ENCODE measurements around the gene NRP2.

NRP2 gene, protein sequence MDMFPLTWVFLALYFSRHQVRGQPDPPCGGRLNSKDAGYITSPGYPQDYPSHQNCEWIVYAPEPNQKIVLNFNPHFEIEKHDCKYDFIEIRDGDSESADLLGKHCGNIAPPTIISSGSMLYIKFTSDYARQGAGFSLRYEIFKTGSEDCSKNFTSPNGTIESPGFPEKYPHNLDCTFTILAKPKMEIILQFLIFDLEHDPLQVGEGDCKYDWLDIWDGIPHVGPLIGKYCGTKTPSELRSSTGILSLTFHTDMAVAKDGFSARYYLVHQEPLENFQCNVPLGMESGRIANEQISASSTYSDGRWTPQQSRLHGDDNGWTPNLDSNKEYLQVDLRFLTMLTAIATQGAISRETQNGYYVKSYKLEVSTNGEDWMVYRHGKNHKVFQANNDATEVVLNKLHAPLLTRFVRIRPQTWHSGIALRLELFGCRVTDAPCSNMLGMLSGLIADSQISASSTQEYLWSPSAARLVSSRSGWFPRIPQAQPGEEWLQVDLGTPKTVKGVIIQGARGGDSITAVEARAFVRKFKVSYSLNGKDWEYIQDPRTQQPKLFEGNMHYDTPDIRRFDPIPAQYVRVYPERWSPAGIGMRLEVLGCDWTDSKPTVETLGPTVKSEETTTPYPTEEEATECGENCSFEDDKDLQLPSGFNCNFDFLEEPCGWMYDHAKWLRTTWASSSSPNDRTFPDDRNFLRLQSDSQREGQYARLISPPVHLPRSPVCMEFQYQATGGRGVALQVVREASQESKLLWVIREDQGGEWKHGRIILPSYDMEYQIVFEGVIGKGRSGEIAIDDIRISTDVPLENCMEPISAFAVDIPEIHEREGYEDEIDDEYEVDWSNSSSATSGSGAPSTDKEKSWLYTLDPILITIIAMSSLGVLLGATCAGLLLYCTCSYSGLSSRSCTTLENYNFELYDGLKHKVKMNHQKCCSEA

DNA sequence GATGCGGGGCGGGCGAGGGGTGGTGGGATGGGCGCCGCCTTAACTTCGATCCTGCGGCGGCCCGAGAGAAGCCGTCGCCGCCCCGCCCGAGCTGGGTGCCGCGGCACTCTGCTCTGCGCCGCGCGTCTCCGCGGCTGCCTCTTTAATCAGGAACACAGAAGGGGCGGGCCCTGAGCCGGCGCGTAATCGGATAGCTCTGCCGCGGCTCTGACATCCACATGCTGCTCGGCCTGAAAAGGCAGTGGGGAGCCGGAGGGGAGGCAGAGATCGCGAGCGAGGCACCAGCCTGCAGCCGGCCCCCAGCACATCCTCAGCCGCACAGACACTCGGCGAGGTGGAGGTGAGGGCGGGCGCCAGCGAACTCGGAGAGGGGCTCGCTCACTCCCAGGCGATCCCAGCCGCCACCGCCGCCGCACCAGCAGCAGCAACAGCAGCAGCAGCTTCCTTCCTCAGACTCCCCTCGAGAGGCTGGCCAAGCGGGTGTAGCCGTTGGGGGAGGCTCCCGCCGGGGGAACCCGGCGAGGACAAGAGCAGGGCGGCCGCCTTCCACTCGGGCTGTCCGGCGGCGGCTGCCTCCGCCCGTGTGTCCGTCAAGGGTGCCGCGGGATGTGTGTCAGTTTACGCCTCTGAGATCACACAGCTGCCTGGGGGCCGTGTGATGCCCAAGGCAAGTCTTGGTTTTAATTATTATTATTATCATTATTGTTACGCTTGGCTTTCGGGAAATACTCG lies at the start of gene NRP2:
Gene NRP2 (plus strand): TSS at position 263 of the 732 bp plus-strand sequence. CDS start 790 bp downstream, outside the sequence.
- DNase-seq: peak; percentile 28

DNA sequence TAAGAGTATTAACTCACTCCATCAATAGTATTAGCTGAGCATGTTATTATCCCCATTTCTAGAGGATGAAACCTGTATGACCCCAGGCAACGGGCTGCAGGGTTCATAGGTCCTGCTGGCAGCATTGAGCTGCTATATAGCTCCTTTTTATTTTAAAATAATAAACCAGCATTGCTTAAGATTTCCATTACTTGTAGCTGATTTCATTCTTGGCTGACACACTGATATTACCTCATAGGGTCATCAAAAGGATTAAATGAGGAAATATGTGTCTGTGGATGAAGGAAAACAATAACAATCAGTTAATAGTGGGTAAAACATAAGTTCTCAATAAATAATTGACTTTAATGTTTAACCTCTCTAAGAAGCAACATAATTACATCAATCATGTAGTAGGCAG lies 48.3 kb upstream of the NRP2 start:
- no peak for DNase-seq

DNA sequence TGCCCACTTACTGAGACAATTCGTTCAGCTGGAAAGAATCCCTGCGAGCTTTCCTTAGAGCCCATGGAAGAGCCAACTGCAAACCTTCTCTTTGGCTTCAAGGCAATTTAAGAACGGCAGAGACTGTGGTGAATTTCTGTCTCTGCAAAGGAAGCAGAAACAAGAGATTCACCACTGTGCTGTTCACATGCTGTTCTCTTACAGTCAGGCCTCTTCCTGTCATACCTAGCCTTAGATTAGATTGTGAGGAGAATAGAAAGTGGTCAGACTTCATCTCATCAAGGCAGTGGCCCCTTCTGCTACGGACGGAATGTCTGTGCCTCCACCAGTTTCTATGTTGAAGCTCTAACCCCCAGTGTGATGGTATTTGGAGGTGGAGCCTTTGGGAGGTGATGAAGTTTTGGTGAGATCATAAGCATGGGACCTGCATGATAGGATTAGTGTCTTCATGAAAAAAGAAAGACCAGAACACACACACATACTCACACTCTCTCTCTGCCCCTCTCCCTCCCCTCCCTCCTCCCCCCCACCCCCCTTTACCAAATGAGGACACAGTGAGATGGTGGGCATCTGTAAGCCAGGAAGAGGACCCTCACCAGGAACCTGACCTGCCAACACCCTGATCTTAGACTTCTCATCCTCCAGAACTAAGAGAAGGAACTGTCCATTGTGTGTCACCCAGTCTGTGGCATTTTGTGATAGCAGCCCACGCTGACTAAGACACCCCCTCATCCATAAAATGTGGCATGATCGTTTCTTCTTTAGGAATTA lies 45.6 kb upstream of the NRP2 start:
- no peak for DNase-seq

DNA sequence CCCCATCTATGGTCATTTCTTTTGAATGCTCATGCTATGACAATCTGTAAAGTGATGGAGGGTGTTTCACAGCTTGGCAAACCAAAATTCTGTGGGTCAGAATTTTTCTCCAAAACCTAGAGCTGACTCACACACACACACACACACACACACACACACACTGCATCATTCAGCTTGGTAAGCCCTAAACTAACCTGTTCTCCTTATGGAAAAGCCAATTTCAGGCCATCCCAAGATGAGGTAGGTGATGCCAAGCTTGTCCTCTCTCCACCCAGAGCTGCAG lies 45.0 kb upstream of the NRP2 start:
- no peak for DNase-seq

DNA sequence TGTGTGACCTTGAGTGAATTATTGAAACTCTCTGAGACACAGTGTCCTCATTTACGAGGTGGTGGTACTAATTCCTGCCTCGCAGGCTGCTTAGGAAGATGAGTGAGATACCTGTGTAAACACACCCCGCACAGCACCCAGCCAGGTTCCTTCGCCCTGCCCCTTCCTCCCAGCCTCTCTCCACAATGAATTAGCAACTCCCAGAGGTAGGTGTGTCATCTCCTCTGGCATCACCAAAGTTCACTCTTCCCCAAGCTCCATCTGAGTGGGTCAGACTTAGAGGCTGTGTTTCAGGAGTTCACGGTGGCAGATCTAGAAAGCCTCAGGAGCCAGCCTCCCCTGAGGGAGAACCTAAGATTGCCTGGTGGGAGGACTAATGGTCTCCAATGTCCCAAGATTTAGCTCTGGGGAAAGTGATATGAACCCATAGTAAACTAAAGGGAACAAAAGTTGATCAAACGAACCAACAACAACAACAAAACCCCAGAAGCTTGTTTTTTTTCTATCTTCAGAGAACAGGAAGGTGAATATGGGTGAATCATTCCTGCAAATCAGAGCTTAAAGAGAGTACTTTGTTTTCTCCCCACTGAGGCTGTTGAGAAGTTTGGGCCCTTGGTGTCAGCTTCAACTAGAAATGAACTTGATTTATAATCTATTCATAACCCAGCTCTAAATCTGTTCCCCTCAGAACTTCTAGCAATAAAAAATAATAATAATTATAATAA lies 44.4 kb upstream of the NRP2 start:
- DNase-seq: no peak

DNA sequence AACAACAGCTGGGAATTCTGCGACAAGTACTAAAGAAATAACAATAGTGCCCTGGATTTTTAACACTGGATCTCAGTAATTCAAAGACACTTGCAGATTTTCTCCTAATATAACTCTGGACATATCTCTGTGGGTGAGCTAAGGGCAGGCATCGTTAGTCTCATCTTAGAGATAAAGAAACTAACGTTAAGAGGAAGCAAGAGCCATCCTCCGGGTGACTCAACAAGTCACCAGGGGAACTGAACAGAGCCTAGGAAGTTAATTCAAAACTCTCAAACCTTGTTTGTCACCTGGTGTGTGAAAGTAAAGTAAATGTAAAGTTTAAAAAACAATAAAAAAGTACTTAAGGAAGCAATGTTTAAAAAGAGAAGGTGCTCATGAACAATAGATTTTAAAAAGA lies 41.6 kb upstream of the NRP2 start:
- DNase-seq: no peak

DNA sequence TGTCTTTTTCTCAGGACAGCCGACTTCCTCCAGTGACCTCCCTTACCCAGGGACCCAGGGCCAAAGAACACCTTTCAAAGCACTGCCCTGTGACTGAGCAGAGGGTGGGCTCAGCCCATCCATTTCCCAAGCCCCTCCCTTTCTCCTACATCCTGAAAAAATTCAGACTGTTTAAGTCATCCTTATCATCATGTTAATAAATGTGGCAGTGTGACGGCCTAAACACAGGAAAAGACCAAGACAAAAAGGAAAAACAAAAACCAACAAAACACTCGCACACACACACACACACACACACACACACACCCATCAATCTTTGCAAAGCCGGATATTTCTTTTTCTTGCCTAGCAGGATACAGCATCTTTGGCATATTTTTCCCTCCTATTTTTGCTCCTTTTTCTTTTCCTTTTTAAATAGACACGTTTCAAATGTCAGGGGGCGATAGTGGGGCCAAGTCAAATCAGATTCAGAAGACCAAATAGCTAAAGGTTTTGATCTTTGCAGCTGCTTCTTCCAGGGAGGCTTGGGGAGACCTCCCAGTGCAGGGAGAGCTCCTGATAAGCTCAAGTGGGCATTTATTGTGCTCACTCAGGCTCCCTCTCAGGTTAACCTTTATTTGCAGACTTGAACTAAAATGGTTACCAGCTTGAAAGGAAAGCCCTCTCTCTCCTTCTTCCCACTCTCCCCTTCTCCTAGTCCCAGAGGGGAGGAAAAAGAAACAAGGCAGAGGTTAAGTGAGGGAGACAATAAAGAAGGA lies 39.5 kb upstream of the NRP2 start:
- DNase-seq: peak; percentile 10

DNA sequence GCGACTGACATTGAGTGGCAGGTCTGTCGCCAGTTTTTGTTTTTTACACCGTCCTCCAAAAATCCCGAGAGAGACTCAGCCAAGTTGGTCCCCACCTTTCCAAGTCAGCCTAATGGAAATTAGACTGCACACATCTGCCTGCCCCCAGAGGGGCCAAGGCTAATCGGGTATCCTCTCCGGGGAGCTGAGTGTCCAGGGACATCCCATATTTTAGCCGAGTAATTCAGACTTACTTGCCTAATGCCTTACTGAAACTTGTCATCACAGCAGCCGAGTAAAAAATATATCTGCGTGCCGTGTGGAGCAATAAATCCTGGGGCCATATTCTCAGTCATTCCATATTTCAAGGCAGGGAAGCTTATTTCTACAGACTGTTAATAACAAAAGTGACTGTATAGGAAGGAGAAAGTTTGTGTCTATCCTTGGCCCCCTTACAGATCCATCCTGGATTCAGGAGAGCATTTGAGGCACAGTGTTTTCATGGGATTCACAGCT lies 38.9 kb upstream of the NRP2 start:
- no peak for DNase-seq

DNA sequence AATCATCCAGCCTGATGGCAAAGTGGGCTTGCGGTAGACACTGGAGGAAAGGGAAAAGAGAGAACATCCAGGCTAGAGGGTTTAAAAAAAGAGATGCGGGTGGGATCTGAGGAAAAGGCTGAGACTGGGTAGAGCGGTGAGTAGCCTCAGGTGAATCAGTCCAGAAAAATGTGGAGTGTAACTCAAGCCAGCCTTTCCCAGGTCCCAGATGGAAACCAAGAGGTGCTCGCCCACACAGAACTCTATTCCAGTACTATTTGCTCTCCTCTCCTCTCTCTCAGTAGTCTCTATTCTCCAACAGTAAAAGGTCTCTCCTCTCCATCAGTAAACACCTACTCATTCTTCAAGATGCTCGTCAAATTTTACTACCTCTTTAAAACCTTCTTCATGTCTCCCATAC lies 38.3 kb upstream of the NRP2 start:
- no peak for DNase-seq

DNA sequence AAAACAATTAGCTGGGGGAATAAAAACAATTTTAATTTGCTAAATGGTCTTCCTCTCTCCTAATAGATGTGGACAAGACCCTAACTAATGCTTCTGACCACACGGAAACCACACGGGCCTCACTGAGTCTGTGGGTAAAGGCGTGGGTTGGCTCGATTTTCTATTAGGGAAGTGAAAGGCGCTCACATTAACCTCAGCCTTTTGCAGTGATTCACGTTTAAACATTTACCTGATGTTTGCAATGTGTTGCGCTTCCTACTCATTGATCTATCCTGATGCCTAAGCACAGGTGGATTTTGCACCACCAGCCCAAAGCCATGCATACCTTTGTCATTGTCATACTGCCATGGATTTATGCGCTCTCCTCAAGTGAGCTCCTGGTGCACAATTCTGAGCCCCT lies 35.6 kb upstream of the NRP2 start:
- DNase-seq: no peak

DNA sequence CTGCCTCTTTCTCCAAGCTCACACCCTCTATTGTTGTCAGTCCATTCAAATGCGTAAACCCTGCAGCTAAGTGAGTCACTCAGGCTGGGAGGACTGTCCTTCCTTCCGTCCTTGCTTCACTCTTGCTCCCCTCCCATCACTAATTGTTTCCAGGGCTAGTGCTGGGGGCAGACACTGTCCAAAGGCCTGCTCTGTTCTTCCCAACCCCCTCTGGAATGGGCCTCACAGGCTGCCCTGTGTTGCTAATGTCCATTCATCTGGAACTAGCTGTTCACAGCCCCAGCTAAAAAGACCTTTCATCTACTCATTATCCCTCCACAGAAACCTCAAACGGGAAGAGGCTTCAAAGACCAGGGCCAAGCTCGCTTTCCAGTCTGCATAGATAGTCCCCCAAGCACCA lies 31.9 kb upstream of the NRP2 start:
- no peak for DNase-seq

DNA sequence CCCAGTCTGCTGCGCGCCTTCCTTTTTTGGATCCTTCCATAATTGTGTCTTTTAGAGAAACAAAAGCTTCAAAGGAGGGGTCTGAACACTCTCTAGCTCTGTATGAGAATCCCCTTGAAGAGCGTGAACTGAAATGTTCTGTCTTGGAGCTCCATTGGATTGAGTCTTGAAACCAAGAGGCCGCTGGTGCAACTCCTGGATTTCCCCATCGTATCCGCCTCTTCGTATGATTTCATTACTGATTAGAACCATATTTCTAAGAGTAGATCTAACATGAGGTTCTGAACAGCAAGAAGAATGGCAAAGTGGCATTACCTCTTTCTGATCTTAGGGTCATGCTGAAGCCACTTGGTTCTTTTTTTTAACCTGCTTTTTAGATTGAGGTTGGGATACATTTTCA lies 31.4 kb upstream of the NRP2 start:
- DNase-seq: no peak

DNA sequence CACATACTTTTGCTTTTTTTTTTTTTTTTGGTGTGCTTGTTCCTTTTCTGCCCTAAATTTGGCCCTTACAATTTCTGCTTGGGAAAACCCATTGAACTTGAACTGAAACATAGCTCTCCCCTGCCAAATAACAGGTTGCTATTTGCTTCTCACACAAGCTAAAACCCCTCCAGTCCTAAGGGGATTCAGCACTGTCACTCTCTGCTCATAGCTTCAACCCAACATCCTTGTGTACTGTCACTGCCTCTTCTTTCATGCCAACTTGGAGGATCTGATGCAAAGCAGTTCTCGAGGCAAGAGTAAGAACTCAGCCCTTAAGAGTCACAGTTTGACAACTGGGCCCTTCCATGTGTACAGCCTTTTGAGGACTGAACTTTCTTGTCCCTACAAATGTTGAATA lies 30.6 kb upstream of the NRP2 start:
- no peak for DNase-seq

DNA sequence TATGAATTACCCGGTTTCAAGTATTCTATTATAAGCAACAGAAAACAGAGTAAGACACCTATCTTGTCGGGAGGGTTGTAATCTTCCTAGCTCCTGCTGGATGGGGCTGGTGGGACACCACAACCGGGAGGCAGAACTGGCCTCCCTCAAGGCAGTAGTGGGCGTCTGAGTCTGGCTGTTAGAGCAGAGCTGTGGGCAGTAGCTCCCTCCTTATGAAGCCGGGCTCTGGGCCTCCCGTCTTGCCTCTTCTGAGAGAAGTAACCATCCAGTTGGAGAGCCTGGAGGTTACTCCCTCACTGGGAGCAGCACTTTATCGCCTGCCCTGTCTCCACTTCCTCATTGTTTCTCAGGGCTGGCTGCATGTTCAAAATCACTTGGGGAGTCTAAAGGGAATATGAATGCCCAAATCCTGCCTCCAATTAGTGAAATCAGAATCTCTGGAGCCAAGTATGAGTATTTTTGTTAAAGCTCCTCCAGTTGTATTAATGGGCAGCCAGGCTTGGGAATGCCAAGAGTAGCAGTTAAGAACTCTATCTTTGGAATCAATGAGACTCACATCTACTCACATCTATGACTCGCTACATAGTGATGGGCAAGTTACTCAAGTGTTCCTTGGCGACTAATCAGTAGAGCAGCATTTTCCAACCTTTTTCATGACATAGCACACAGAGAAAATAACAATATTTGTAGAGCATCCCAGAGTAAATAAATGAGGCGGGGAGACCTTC lies 27.3 kb upstream of the NRP2 start:
- DNase-seq: no peak

DNA sequence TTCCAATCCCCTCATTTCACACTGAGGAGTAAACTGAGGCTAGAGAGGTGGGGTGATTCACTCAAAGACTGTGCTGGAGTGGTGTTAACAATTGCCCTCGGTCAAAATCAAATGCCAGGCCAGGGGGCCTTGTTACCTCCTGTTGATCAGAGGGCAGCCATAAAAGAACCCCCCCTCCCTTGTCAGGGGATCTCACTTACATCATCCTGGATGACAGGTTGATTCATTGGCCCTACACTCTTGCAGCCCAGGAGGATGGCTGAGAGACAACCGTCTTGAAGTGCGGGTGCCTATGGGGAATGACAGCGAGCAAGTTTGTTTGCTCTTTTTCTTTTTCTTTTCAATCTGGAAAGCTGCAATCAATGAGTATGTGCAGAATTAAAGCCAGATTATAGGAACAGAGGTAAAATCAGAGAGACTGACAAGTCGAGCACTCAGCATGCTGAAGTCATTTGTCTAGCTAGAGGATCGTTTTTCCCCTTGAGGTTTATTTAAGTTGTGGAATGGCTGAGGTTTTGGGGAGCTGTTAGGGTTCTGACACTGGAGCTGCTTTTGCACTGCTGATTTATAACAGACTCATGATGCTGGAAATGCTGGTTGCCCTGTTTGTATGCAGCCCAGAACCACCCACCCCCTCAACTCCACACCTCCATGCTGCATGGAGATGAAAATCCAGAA lies 26.4 kb upstream of the NRP2 start:
- no peak for DNase-seq

DNA sequence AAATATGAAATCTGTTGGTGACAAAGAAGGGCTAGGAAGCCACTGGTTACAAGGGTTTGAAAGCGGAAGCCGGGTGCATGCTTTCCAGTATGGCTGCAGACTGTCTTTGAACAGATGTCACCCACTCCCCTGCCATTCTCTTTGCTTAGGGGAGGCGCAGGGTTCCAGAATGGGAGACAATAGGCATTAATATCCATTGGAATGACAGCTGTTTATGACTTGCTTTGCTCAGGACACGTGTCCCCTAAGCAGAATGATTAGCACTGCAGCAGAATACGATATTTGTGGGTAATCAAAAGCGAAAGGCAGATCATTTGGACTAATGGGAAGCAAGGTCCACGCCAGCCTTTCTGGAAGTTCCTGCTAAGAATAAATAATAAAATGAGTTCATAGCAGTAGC lies 25.8 kb upstream of the NRP2 start:
- DNase-seq: no peak

DNA sequence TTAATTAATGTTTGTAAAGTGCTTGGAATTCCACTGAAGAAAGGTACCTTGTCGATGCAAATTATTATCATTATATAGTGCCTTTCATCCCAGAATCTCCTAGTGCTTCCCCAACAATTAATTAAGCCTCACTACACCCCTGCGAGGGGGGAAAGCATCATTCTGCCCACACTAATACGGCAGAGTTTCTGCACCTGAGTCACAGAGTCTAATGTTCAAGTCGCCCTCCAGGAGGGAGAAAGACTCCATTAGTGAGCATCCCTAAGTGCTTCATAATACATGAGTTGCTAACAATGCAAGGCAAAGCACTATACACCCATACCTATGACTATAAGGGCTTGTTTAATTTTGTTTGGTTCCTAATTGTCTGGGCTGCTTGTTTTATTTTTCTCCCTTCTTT lies 25.4 kb upstream of the NRP2 start:
- DNase-seq: no peak

DNA sequence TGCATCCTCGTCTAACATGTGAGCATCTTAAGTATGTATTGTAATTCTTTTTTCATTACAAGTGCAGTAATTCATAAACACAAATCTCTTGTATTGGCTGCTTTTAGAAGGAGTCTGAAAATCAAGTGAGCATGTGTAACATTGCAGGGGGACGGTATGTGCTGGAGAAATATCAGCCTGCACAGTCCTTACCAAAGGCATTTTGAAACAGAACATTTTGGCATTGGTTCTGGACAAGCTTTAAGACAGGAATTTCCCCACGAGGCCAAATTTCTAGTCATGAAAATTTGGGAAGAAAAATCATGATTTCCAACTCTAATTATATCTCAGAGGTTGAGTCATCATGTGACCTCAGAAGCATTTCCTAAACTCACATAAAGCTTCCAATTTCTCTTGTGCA lies 24.7 kb upstream of the NRP2 start:
- no peak for DNase-seq

DNA sequence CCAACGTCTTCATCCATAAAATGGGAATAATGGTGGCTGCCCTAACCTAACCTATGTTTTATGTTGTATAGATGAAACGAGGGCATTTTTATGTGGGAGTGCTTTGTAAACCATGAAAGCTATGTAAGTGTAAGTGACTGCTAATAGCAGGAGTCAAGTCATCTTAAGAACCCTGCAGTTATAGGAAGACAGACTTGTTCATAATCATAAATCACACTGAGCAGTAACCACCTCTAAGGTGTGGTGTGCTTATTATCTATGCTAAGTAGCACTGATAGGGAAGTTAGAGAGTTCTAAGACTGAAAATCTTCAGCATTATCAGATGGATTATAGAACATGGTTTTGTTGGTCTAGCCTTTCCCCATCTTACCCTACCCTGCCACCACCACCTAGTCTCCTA lies 24.2 kb upstream of the NRP2 start:
- DNase-seq: no peak

DNA sequence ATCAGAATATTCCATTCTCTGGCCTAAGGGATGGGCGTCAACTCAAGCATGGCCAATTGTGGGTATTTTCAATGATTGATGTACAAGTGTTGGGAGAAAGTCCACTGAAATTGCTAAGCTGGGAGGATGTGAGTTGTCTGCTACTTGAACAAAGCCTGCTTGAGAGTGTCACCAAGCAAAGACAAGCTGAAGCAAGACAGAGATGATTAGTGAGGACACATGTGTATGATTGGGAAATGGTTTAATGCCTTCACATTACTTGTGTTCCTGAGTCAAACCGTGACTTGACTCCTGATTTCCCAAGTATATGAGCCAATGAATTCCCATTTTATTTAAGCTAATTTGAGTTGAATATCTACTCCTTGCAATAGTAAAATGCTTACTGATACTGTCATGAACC lies 23.7 kb upstream of the NRP2 start:
- DNase-seq: no peak
